ENCODE measurements around the gene AICDA. TPM values are rescaled to one million over a fixed set of nuclear protein-coding genes. Genes with fewer than 3 reads are reported as not detected.
"Not testable (repeated sequence)": the region's sequence is repeated elsewhere in the genome, so short reads cannot be mapped to it uniquely, and the experiment has no call there.

The AICDA gene
- total RNA-seq, 4 donors from 2014 or later, result not detected

GRCh38 chr12:8637666-8638065, 25.0 kb upstream of the AICDA start:
- no peak for DNase-seq (ENCODE audit: low spot score in 2 of 2)
- TF ChIP-seq POLR2A (IDR thresholded peaks at IDR 0.05), result no peak
- no peak for TF ChIP-seq CTCF (IDR thresholded peaks at IDR 0.05)
- intact Hi-C loops (cut with DNase I; ENCODE audit: low total_unique reads), result no loop called here
- H3K4me3 ChIP-seq (ENCODE audit: low read depth, poor library complexity, severe bottlenecking), result no peak overlapping the region
- 52 to 61% methylated on average over 4 of the region's 4 CpGs for WGBS, 2 donors

GRCh38 chr12:8637244-8637643, 24.6 kb upstream of the AICDA start:
- no peak overlapping the region for H3K4me3 ChIP-seq (ENCODE audit: low read depth, poor library complexity, severe bottlenecking)
- intact Hi-C loops (cut with DNase I; ENCODE audit: low total_unique reads), result no loop called here
- TF ChIP-seq CTCF (IDR thresholded peaks at IDR 0.05) (no peak), POLR2A (IDR thresholded peaks at IDR 0.05) (no peak)
- 90 to 96% methylated on average over 7 of the region's 7 CpGs for WGBS, 2 donors
- no peak for DNase-seq (ENCODE audit: low spot score in 2 of 2)

GRCh38 chr12:8636581-8636980, 23.9 kb upstream of the AICDA start:
- TF ChIP-seq CTCF (IDR thresholded peaks at IDR 0.05) (no peak), POLR2A (IDR thresholded peaks at IDR 0.05) (no peak)
- WGBS, 2 donors, result 60 to 64% methylated on average over 5 of the region's 5 CpGs

GRCh38 chr12:8636007-8636346, 23.3 kb upstream of the AICDA start:
- H3K4me3 ChIP-seq (ENCODE audit: low read depth, poor library complexity, severe bottlenecking); DNase-seq (ENCODE audit: low spot score in 2 of 2); intact Hi-C loops (cut with DNase I; ENCODE audit: low total_unique reads): not testable (repeated sequence)
- 42 to 45% methylated on average over 8 of the region's 8 CpGs for WGBS, 2 donors

More at GRCh38 chr12:8636581-8636980, 23.9 kb upstream of the AICDA start:
- DNase-seq (ENCODE audit: low spot score in 2 of 2), result no peak
- intact Hi-C loops (cut with DNase I; ENCODE audit: low total_unique reads), result no loop called here
- H3K4me3 ChIP-seq (ENCODE audit: low read depth, poor library complexity, severe bottlenecking), result no peak overlapping the region

GRCh38 chr12:8635342-8636006, 22.8 kb upstream of the AICDA start:
- 62 to 69% methylated on average over 9 of the region's 9 CpGs for WGBS, 2 donors
- H3K4me3 ChIP-seq (ENCODE audit: low read depth, poor library complexity, severe bottlenecking); DNase-seq (ENCODE audit: low spot score in 2 of 2); intact Hi-C loops (cut with DNase I; ENCODE audit: low total_unique reads): not testable (repeated sequence)

GRCh38 chr12:8630131-8630530, 17.5 kb upstream of the AICDA start:
- TF ChIP-seq POLR2A (IDR thresholded peaks at IDR 0.05), result no peak
- TF ChIP-seq CTCF (IDR thresholded peaks at IDR 0.05), result no peak
- no peak overlapping the region for H3K4me3 ChIP-seq (ENCODE audit: low read depth, poor library complexity, severe bottlenecking)
- 90 to 93% methylated on average over 4 of the region's 4 CpGs for WGBS, 2 donors
- no peak for DNase-seq (ENCODE audit: low spot score in 2 of 2)
- intact Hi-C loops (cut with DNase I; ENCODE audit: low total_unique reads), result no loop called here

GRCh38 chr12:8629486-8630033, 16.9 kb upstream of the AICDA start:
- no peak overlapping the region for H3K4me3 ChIP-seq (ENCODE audit: low read depth, poor library complexity, severe bottlenecking)
- 1 to 10% methylated on average over 3 of the region's 3 CpGs for WGBS, 2 donors
- intact Hi-C loops (cut with DNase I; ENCODE audit: low total_unique reads), result no loop called here
- DNase-seq (ENCODE audit: low spot score in 2 of 2), result no peak
- TF ChIP-seq CTCF (IDR thresholded peaks at IDR 0.05), result no peak
- no peak for TF ChIP-seq POLR2A (IDR thresholded peaks at IDR 0.05)
